HEK293 (cell line): ENCODE data around the gene PPA1.

ENCODE experiments used
- CTCF ChIP-seq: fragments of 450-650 bp; formaldehyde crosslinking; IDR thresholded peaks from 2 replicates; pipeline ENCODE4 v1.5.1; 2016; ENCODE audit warnings: missing biosample characterization, missing genetic modification characterization
- KLF16 ChIP-seq: fragments of 450-650 bp; formaldehyde crosslinking; IDR thresholded peaks from 2 replicates; pipeline ENCODE4 v1.5.1; 2017; ENCODE audit warnings: missing biosample characterization, missing genetic modification characterization
- REST ChIP-seq: fragments of 450-650 bp; formaldehyde crosslinking; IDR thresholded peaks from 2 replicates; pipeline ENCODE4 v1.5.1; 2016; ENCODE audit warnings: missing biosample characterization, missing genetic modification characterization
- SALL2 ChIP-seq: fragments of 450-650 bp; formaldehyde crosslinking; IDR thresholded peaks from 2 replicates; pipeline ENCODE4 v1.5.0; 2017; ENCODE audit warnings: missing biosample characterization, mild to moderate bottlenecking, missing genetic modification characterization, borderline replicate concordance
- SP2 ChIP-seq: fragments of 450-650 bp; formaldehyde crosslinking; IDR thresholded peaks from 2 replicates; pipeline ENCODE4 v1.5.1; 2016; ENCODE audit warnings: missing biosample characterization, missing genetic modification characterization
- ZBTB11 ChIP-seq: fragments of 450-650 bp; formaldehyde crosslinking; conservative IDR thresholded peaks from 2 replicates; pipeline ENCODE4 v1.5.1; 2016; ENCODE audit warnings: low read depth, missing biosample characterization, missing genetic modification characterization
- ZNF138 ChIP-seq: fragments of 450-650 bp; formaldehyde crosslinking; IDR thresholded peaks from 2 replicates; pipeline ENCODE4 v1.5.1; 2016; ENCODE audit warnings: missing biosample characterization, missing genetic modification characterization, borderline replicate concordance
- ZNF202 ChIP-seq: fragments of 450-650 bp; formaldehyde crosslinking; IDR thresholded peaks from 2 replicates; pipeline ENCODE4 v1.5.1; 2016; ENCODE audit warnings: missing biosample characterization, missing genetic modification characterization, borderline replicate concordance
- ZNF302 ChIP-seq: fragments of 450-650 bp; formaldehyde crosslinking; IDR thresholded peaks from 2 replicates; pipeline ENCODE4 v1.5.1; 2016; ENCODE audit warnings: missing biosample characterization, missing genetic modification characterization, low read depth
- ZNF354C ChIP-seq: fragments of 450-650 bp; formaldehyde crosslinking; IDR thresholded peaks from 2 replicates; pipeline ENCODE4 v1.5.1; 2016; ENCODE audit warnings: missing biosample characterization, missing genetic modification characterization, low read depth, borderline replicate concordance
- ZNF549 ChIP-seq: fragments of 450-650 bp; IDR thresholded peaks from 2 replicates; pipeline ENCODE4 v1.5.1; 2018; ENCODE audit warnings: missing biosample characterization, missing genetic modification characterization, mild to moderate bottlenecking, inconsistent platforms, moderate library complexity
- ZNF558 ChIP-seq: fragments of 450-650 bp; formaldehyde crosslinking; IDR thresholded peaks from 2 replicates; pipeline ENCODE4 v1.5.1; 2016; ENCODE audit warnings: missing biosample characterization, missing genetic modification characterization
- ZNF580 ChIP-seq: fragments of 450-650 bp; formaldehyde crosslinking; IDR thresholded peaks from 2 replicates; pipeline ENCODE4 v1.5.1; 2016; ENCODE audit warnings: missing biosample characterization, missing genetic modification characterization
- ZNF600 ChIP-seq: fragments of 450-650 bp; formaldehyde crosslinking; IDR thresholded peaks from 2 replicates; pipeline ENCODE4 v1.5.1; 2016; ENCODE audit warnings: missing biosample characterization, missing genetic modification characterization
- ZNF623 ChIP-seq: fragments of 450-650 bp; formaldehyde crosslinking; IDR thresholded peaks from 2 replicates; pipeline ENCODE4 v1.5.1; 2016; ENCODE audit warnings: missing biosample characterization, missing genetic modification characterization
- ZNF645 ChIP-seq: fragments of 450-650 bp; formaldehyde crosslinking; IDR thresholded peaks from 2 replicates; pipeline ENCODE4; 2016; ENCODE audit warnings: missing biosample characterization, missing genetic modification characterization
- ZNF654 ChIP-seq: fragments of 450-650 bp; formaldehyde crosslinking; IDR thresholded peaks from 2 replicates; pipeline ENCODE4 v1.5.1; 2016; ENCODE audit warnings: low read depth, missing biosample characterization, missing genetic modification characterization
- ZNF658 ChIP-seq: fragments of 450-650 bp; formaldehyde crosslinking; IDR thresholded peaks from 2 replicates; pipeline ENCODE4; 2016; ENCODE audit warnings: missing biosample characterization, missing genetic modification characterization
- ZNF701 ChIP-seq: fragments of 450-650 bp; formaldehyde crosslinking; IDR thresholded peaks from 2 replicates; pipeline ENCODE4 v1.5.1; 2016; ENCODE audit warnings: missing biosample characterization, missing genetic modification characterization
- ZNF747 ChIP-seq: fragments of 450-650 bp; formaldehyde crosslinking; IDR thresholded peaks from 2 replicates; pipeline ENCODE4 v1.5.1; 2016; ENCODE audit warnings: missing biosample characterization, missing genetic modification characterization
- ZNF76 ChIP-seq: fragments of 450-650 bp; formaldehyde crosslinking; IDR thresholded peaks from 2 replicates; pipeline ENCODE4; 2016; ENCODE audit warnings: low read depth, missing biosample characterization, missing genetic modification characterization, borderline replicate concordance
- ZNF777 ChIP-seq: fragments of 450-650 bp; formaldehyde crosslinking; IDR thresholded peaks from 2 replicates; pipeline ENCODE4 v1.5.1; 2017; ENCODE audit warnings: missing biosample characterization, missing genetic modification characterization, borderline replicate concordance
- TF ChIP-seq, protein P1 (sequence below): fragments of 450-650 bp; formaldehyde crosslinking; IDR thresholded peaks from 2 replicates; pipeline ENCODE4 v1.5.1; 2016; ENCODE audit warnings: missing biosample characterization, missing genetic modification characterization
- TF ChIP-seq, protein P2 (sequence below): fragments of 450-650 bp; formaldehyde crosslinking; IDR thresholded peaks from 2 replicates; pipeline ENCODE4 v1.5.1; 2016; ENCODE audit warnings: missing biosample characterization, missing genetic modification characterization

PPA1 gene

GRCh38 chr10:70232155-70232858 is 922 bp downstream of the PPA1 start (continued):
- no peak for TF ChIP-seq ZBTB11 (tag by site-specific recombination)
- TF ChIP-seq, protein P1, sequence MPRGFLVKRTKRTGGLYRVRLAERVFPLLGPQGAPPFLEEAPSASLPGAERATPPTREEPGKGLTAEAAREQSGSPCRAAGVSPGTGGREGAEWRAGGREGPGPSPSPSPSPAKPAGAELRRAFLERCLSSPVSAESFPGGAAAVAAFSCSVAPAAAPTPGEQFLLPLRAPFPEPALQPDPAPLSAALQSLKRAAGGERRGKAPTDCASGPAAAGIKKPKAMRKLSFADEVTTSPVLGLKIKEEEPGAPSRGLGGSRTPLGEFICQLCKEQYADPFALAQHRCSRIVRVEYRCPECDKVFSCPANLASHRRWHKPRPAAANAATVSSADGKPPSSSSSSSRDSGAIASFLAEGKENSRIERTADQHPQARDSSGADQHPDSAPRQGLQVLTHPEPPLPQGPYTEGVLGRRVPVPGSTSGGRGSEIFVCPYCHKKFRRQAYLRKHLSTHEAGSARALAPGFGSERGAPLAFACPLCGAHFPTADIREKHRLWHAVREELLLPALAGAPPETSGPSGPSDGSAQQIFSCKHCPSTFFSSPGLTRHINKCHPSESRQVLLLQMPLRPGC, result no peak
- TF ChIP-seq ZNF76 (tag by site-specific recombination), result peak; percentile 55; the same call in 1 of the 2 replicates
- TF ChIP-seq ZNF645 (tag by site-specific recombination), result no peak
- peak; percentile 74 for TF ChIP-seq ZNF600 (tag by site-specific recombination)
- TF ChIP-seq ZNF777 (tag by site-specific recombination), result no peak
- TF ChIP-seq ZNF138 (tag by site-specific recombination), result no peak
- no peak for TF ChIP-seq REST (tag by site-specific recombination)
- TF ChIP-seq SALL2, result no peak
- no peak for TF ChIP-seq ZNF701 (tag by site-specific recombination)
- TF ChIP-seq ZNF580, result no peak
- no peak for TF ChIP-seq CTCF (tag by site-specific recombination)
- TF ChIP-seq ZNF202, result no peak
- TF ChIP-seq ZNF623 (tag by site-specific recombination), result no peak
- no peak for TF ChIP-seq ZNF354C
- TF ChIP-seq ZNF558 (tag by site-specific recombination), result no peak
- 0 out of 2 replicates have a peak, but pooled peaks have one; percentile 0 for TF ChIP-seq ZNF654 (tag by site-specific recombination)
- TF ChIP-seq SP2 (tag by site-specific recombination), result no peak
- TF ChIP-seq ZNF747 (tag by site-specific recombination), result no peak
- TF ChIP-seq KLF16 (tag by site-specific recombination), result no peak
- TF ChIP-seq ZNF658 (tag by site-specific recombination), result no peak
- no peak for TF ChIP-seq ZNF302 (tag by site-specific recombination)
- no peak for TF ChIP-seq ZNF549 (tag by site-specific recombination)
- TF ChIP-seq, protein P2, sequence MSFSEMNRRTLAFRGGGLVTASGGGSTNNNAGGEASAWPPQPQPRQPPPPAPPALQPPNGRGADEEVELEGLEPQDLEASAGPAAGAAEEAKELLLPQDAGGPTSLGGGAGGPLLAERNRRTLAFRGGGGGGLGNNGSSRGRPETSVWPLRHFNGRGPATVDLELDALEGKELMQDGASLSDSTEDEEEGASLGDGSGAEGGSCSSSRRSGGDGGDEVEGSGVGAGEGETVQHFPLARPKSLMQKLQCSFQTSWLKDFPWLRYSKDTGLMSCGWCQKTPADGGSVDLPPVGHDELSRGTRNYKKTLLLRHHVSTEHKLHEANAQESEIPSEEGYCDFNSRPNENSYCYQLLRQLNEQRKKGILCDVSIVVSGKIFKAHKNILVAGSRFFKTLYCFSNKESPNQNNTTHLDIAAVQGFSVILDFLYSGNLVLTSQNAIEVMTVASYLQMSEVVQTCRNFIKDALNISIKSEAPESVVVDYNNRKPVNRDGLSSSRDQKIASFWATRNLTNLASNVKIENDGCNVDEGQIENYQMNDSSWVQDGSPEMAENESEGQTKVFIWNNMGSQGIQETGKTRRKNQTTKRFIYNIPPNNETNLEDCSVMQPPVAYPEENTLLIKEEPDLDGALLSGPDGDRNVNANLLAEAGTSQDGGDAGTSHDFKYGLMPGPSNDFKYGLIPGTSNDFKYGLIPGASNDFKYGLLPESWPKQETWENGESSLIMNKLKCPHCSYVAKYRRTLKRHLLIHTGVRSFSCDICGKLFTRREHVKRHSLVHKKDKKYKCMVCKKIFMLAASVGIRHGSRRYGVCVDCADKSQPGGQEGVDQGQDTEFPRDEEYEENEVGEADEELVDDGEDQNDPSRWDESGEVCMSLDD (tag by site-specific recombination), result 0 out of 2 replicates have a peak, but pooled peaks have one; percentile 21
